PC-9 (cell line): ENCODE results near the gene SEC24D.

ENCODE experiments used
- EZH2 ChIP-seq: fragments of 200-600 bp; sonication (generic); IDR thresholded peaks from 2 replicates; pipeline ENCODE4 v1.8.0; 2017; ENCODE audit warnings: antibody characterized with exemption, low read depth
- TF ChIP-seq, protein P1 (sequence below): fragments of 200-600 bp; sonication (generic); conservative IDR thresholded peaks from 2 replicates; pipeline ENCODE4 v1.6.1; 2017; ENCODE audit warnings: mixed run types, antibody characterized with exemption, mild to moderate bottlenecking, moderate library complexity

DNA sequence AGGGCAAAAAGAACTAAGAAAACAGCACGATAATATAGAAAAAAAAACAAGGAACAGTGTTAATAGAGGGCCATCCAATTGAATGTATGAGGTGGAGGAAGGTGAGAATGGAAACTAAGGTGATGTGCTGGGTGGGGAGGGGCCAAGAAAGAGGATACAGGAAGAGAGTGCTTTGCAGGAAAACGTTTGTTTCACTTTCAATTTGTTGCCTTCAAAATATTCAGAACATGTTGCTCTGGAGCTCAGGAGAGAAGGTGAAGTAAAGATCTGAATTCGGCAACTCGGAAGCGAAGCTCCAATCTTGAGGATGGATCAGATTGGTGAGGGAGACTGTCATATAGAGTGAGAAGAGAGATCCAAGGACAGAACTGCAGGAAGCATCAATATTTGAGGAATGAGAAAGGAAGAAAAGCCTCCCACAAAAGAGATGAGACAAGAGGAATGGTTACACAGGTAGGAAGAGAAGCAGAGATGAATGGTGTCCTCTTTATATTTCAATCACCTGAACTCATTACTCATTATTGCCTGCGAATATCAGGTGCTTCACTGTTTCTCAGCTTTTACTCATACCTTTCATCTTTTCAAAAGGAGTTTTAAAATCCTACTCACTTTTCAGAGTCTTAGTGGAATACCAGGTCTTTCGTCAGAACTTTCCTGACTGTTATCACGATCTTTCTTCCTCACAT is 14.7 kb upstream of the SEC24D start:
- TF ChIP-seq, protein P1, sequence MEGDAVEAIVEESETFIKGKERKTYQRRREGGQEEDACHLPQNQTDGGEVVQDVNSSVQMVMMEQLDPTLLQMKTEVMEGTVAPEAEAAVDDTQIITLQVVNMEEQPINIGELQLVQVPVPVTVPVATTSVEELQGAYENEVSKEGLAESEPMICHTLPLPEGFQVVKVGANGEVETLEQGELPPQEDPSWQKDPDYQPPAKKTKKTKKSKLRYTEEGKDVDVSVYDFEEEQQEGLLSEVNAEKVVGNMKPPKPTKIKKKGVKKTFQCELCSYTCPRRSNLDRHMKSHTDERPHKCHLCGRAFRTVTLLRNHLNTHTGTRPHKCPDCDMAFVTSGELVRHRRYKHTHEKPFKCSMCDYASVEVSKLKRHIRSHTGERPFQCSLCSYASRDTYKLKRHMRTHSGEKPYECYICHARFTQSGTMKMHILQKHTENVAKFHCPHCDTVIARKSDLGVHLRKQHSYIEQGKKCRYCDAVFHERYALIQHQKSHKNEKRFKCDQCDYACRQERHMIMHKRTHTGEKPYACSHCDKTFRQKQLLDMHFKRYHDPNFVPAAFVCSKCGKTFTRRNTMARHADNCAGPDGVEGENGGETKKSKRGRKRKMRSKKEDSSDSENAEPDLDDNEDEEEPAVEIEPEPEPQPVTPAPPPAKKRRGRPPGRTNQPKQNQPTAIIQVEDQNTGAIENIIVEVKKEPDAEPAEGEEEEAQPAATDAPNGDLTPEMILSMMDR: no peak
- no peak for TF ChIP-seq EZH2
